Measurements from ENCODE around the gene KRTAP5-6. TPM values are rescaled to one million over a fixed set of nuclear protein-coding genes. Genes with fewer than 3 reads are reported as not detected.

The KRTAP5-6 gene
- total RNA-seq, 1 experiment from 2014 or later: not detected

DNA sequence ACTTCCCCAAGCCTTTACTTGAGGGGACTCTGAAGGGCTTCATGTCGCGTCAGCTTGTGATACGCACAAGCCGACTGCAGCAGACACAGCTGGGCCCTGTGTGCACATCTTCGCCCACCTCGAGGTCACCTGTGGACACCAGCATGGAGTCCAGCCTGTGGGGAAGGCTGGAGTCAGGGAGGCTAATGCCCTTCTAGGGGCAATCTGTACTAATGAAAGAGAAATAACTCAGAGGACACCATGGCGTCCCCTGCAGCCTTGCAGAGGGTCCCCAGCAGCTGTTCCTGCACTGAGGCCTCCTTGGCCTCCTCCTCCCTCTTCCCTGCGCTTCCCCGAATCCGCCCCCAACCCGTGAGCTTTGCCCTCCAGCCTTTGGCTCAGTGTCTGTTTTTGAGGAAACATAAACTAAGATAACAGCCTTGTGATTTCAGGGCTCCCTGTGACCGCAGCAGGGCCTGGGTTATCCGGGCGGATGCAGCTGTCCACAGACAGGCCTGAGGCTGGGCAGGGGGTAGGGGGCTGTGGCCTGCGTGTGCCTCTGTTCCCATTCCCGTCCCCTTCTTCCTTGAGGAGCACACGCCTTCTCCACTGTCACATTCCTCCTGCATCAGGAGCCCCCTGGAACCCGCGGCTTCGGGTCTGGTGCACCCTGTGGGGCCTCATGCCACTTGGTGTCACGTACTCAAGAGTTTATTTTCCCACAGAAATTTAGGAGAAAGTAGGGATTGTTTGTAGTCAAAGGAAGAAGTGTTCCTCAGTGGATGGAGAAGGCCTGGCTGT, 42.4 kb upstream of the KRTAP5-6 start:
- POLR2A ChIA-PET: no interaction called here
- H3K27ac ChIP-seq (ENCODE audit: low read depth, low read length): no peak overlapping the region; the same call in 1 of the 2 replicates
- intact Hi-C loops (cut with micrococcal nuclease): loop anchor here (5.0 kb wide), 1 partner anchor 228 kb away; no protein-coding TSS in a partner anchor

More for the DNA sequence above, 42.4 kb upstream of the KRTAP5-6 start:
- Histone ChIP-seq H3K4me1 (ENCODE audit: control insufficient read depth in 1 of 2, insufficient read depth in 2 of 2, low read length in 2 of 2) (peaks cover 0 to 7% of the 10 kb centered on the region in 2 experiments; a peak in 3 of 4 replicates), H2AFZ (ENCODE audit: low read depth, low read length, poor library complexity, severe bottlenecking) (no peak overlapping the region), H4K20me1 (ENCODE audit: insufficient read depth) (no peaks in the 10 kb centered on the region), H3K79me2 (ENCODE audit: insufficient read depth, low read length) (no peaks in the 10 kb centered on the region), H3K36me3 (ENCODE audit: control insufficient read depth in 1 of 2, insufficient read depth in 2 of 2, low read length in 2 of 2) (no peaks in the 10 kb centered on the region), H3K9me2 (ENCODE audit: insufficient read depth) (no peaks in the 10 kb centered on the region), H3K4me3 (replicated peaks in 1 of 2; ENCODE audit: low read depth in 1 of 2, low read length in 2 of 2) (no peak overlapping the region), H3K4me2 (ENCODE audit: low read length) (no peak overlapping the region), H3K9ac (ENCODE audit: low read length) (no peak overlapping the region), H3K9me3 (ENCODE audit: control insufficient read depth in 1 of 2, insufficient read depth in 1 of 2, low read depth in 1 of 2, low read length in 2 of 2) (no peaks in the 10 kb centered on the region), H3K27me3 (ENCODE audit: insufficient read depth, low read length) (no peaks in the 10 kb centered on the region)
- ATAC-seq: no peak
- TF ChIP-seq SRF (IDR thresholded peaks at IDR 0.05; ENCODE audit: low read depth) (no peak), JUND (IDR thresholded peaks at IDR 0.05) (no peak), SP1 (IDR thresholded peaks at IDR 0.05; ENCODE audit: low read depth) (no peak), ZNF274 (IDR thresholded peaks at IDR 0.05; ENCODE audit: low read depth, low read length) (no peak), EZH2phosphoT487 (IDR thresholded peaks at IDR 0.05; ENCODE audit: borderline replicate concordance) (no peak), ZFX (IDR thresholded peaks at IDR 0.05) (no peak), ATF3 (IDR thresholded peaks at IDR 0.05) (no peak), POLR2A (IDR thresholded peaks at IDR 0.05; ENCODE audit: borderline replicate concordance, extremely low read depth, insufficient read depth, insufficient read length) (no peak), YY1 (IDR thresholded peaks at IDR 0.05; ENCODE audit: extremely low read depth, insufficient replicate concordance, low read depth, low read length) (no peak), POLR2AphosphoS5 (IDR thresholded peaks at IDR 0.05; ENCODE audit: low read depth, low read length) (no peak), ELF1 (IDR thresholded peaks at IDR 0.05; ENCODE audit: borderline replicate concordance, low read depth) (no peak), EGR1 (IDR thresholded peaks at IDR 0.05; ENCODE audit: low read depth) (no peak), EZH2 (IDR thresholded peaks at IDR 0.05) (no peak), TCF7L2 (IDR thresholded peaks at IDR 0.05; ENCODE audit: borderline replicate concordance, extremely low read depth, insufficient read depth, insufficient read length) (no peak)
- TF ChIP-seq, protein P1, sequence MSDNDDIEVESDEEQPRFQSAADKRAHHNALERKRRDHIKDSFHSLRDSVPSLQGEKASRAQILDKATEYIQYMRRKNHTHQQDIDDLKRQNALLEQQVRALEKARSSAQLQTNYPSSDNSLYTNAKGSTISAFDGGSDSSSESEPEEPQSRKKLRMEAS (IDR thresholded peaks at IDR 0.05): no peak
- BruUV-seq (replicated peaks): no TSS peak
- ChIA-PET RAD21 (ENCODE audit: low non-redundant PET in 1 of 2, low total read pairs in 2 of 2, uncharacterized antibody in 2 of 2, unreplicated experiment in 2 of 2) (no interaction called here), CTCF (interaction anchor here (0.7 to 2.4 kb wide), 6 partner anchors 15 to 497 kb away, joined by 3 to 129 read pairs (median 18); partner anchors contain the start of gene SYT8)
- DNase-seq (ENCODE audit: low read depth, low spot score): no peak
